Endothelial cell of umbilical vein (primary cell): Measurements from ENCODE around the gene SMC1B. TPM values are rescaled to one million over a fixed set of nuclear protein-coding genes. Genes with fewer than 3 reads are reported as not detected.

Experiments
- BruUV-seq: library from RNA; stranded (reverse); fragments of 400-500 nt; replicated peaks from 2 replicates; lab custom pipeline; 2021; lab: Mats Ljungman, UMichigan
- CTCF ChIA-PET: fragments of 300-600, 350-600 bp; sonication (Branson Sonifier 250); formaldehyde crosslinking; loops from one replicate; lab custom pipeline; 2021; ENCODE audit warnings: antibody characterized with exemption, inconsistent platforms; lab: Charles Lee
- POLR2A ChIA-PET: fragments of 300-600, 350-600 bp; sonication (Branson Sonifier 250); formaldehyde crosslinking; loops from one replicate; lab custom pipeline; 2021; ENCODE audit warnings: antibody characterized with exemption, inconsistent platforms; lab: Charles Lee
- DNase-seq: peaks from one replicate; pipeline ENCODE4 v3.0.0-alpha.2; 2011; ENCODE audit warnings: low read depth, low spot score
- FAIRE-seq: peaks from 2 replicates; lab custom pipeline; 2011; peaks lifted over from hg19 to GRCh38; lab: Jason Lieb, UNC
- H2AFZ ChIP-seq: 2 replicates; pipeline ENCODE4 v1.6.0; 2012; ENCODE audit warnings: low read depth, low read length, control low read depth, inconsistent platforms
- H3K27ac ChIP-seq: 2 replicates; pipeline ENCODE4 v1.5.1; 2011; ENCODE audit warnings: low read depth, mild to moderate bottlenecking, control low read depth, low read length, moderate library complexity; ENCODE audit not compliant: insufficient read depth
- H3K27me3 ChIP-seq, 2 experiments: 2 replicates each; pipeline versions ENCODE4 v1.6.0 to v1.6.1; 2011; ENCODE audit warnings: low read length in 2 of 2, mixed read lengths in 1 of 2; ENCODE audit not compliant: control insufficient read depth in 2 of 2, insufficient read depth in 2 of 2
- H3K36me3 ChIP-seq, 2 experiments: 2 replicates in 1 of 2; 3 replicates in 1 of 2; pipeline ENCODE4 v1.5.1; 2011; ENCODE audit warnings: low read length in 2 of 2, mild to moderate bottlenecking in 1 of 2, moderate library complexity in 1 of 2; ENCODE audit not compliant: control insufficient read depth in 2 of 2, insufficient read depth in 2 of 2; ENCODE audit errors: extremely low read depth in 1 of 2
- H3K4me1 ChIP-seq: 3 replicates; pipeline ENCODE4 v1.5.1; 2011; ENCODE audit warnings: mild to moderate bottlenecking, low read length; ENCODE audit not compliant: control insufficient read depth, insufficient read depth; ENCODE audit errors: extremely low read depth
- H3K4me2 ChIP-seq: 2 replicates; pipeline ENCODE4 v1.6.1; 2011; ENCODE audit warnings: low read length, control low read depth, mixed read lengths; ENCODE audit not compliant: insufficient read depth
- H3K4me3 ChIP-seq, 3 experiments: fragments of 200-600 bp in 1 of 3; sonication (generic), shearing (Covaris generic) in 1 of 3; replicated peaks in 1 of 3; 2 replicates each; pipeline ENCODE4 v1.5.1; 2011 to 2016; ENCODE audit warnings: control low read depth in 3 of 3, low read length in 3 of 3, mild to moderate bottlenecking in 2 of 3, inconsistent platforms in 1 of 3, low read depth in 1 of 3, moderate library complexity in 1 of 3; ENCODE audit not compliant: insufficient read depth in 1 of 3
- H3K79me2 ChIP-seq: 2 replicates; pipeline ENCODE4 v1.6.0; 2012; ENCODE audit warnings: low read length, inconsistent platforms; ENCODE audit not compliant: control insufficient read depth, insufficient read depth
- H3K9ac ChIP-seq: replicated peaks from 2 replicates; pipeline ENCODE3; 2011; ENCODE audit warnings: low read length, control low read depth; ENCODE audit not compliant: insufficient read depth; ENCODE audit errors: extremely low read depth
- H3K9me1 ChIP-seq: replicated peaks from 3 replicates; pipeline ENCODE4 v1.6.0; 2011; ENCODE audit warnings: mild to moderate bottlenecking, low read length; ENCODE audit not compliant: control insufficient read depth, insufficient read depth; ENCODE audit errors: extremely low read depth
- H3K9me3 ChIP-seq: replicated peaks from 2 replicates; pipeline ENCODE4 v1.5.1; 2012; ENCODE audit warnings: low read length, inconsistent platforms; ENCODE audit not compliant: control insufficient read depth, insufficient read depth
- H4K20me1 ChIP-seq: replicated peaks from 2 replicates; pipeline ENCODE3; 2011; ENCODE audit warnings: mild to moderate bottlenecking, low read length; ENCODE audit not compliant: control insufficient read depth, insufficient read depth; ENCODE audit errors: extremely low read depth
- EZH2 ChIP-seq: IDR thresholded peaks from 2 replicates; pipeline ENCODE4 v1.6.1; 2012; ENCODE audit warnings: borderline replicate concordance, low read depth, mild to moderate bottlenecking, moderate library complexity, low read length, inconsistent platforms; ENCODE audit not compliant: severe bottlenecking
- FOS ChIP-seq: IDR thresholded peaks from 2 replicates; pipeline ENCODE4 v1.6.1; 2011; ENCODE audit warnings: mild to moderate bottlenecking, low read length, moderate library complexity, borderline replicate concordance; ENCODE audit not compliant: insufficient read depth
- GATA2 ChIP-seq: IDR thresholded peaks from 2 replicates; pipeline ENCODE4 v1.7.0; 2011; ENCODE audit warnings: low read depth, mild to moderate bottlenecking, moderate library complexity, mixed read lengths, low read length; ENCODE audit not compliant: insufficient read length, insufficient read depth
- JUN ChIP-seq: IDR thresholded peaks from 2 replicates; pipeline ENCODE4 v1.6.1; 2011; ENCODE audit warnings: borderline replicate concordance, low read depth; ENCODE audit not compliant: insufficient read length, insufficient read depth
- MAX ChIP-seq: IDR thresholded peaks from 2 replicates; pipeline ENCODE4 v1.6.1; 2011; ENCODE audit not compliant: insufficient read depth, insufficient read length
- MYC ChIP-seq: IDR thresholded peaks from one replicate; pipeline ENCODE4 v1.6.1; 2011; ENCODE audit warnings: mild to moderate bottlenecking, low read depth, low read length
- POLR2A ChIP-seq: IDR thresholded peaks from 2 replicates; pipeline ENCODE4 v1.6.1; 2012; ENCODE audit warnings: low read depth, mild to moderate bottlenecking, control low read depth, low read length
- POLR2AphosphoS5 ChIP-seq: IDR thresholded peaks from 2 replicates; pipeline ENCODE4 v1.6.1; 2012; ENCODE audit warnings: low read depth, mild to moderate bottlenecking, control low read depth, low read length, moderate library complexity; ENCODE audit not compliant: insufficient read depth
- dilution Hi-C: fragments of 300-500 bp; cut with MboI; formaldehyde crosslinking; loops from one replicate; pipeline ENCODE4 v1.15.0; 2019; ENCODE audit warnings: low sequenced_read_pairs; ENCODE audit not compliant: extremely low pct_ligation_motif_present
- intact Hi-C: fragments of 100-400 bp; cut with micrococcal nuclease; formaldehyde crosslinking; loops from one replicate; pipeline ENCODE4 v1.10.0; 2022
- polyA plus RNA-seq, 4 experiments: library from polyadenylated mRNA; depleted of rRNA in 3 of 4; stranded (reverse) in 3 of 4; unstranded in 1 of 4; fragments of >200 nt; gene quantifications; 2 replicates each; pipeline versions ENCODE4 v1.2.1 to v1.2.3, GENCODE V29; 2011 to 2012; ENCODE audit warnings: missing spikeins in 1 of 4
- total RNA-seq: library from RNA; stranded (reverse); gene quantifications from 2 replicates; pipeline ENCODE4 v1.2.3, GENCODE V29; 2021
- TF ChIP-seq, protein P1 (sequence below), 2 donors: IDR thresholded peaks; 1 replicate in 1 of 2; 2 replicates in 1 of 2; pipeline ENCODE4 v1.5.1; 2011; ENCODE audit warnings: low read length in 2 of 2, mild to moderate bottlenecking in 2 of 2, moderate library complexity in 2 of 2, control low read depth in 1 of 2, inconsistent platforms in 1 of 2, low read depth in 1 of 2; ENCODE audit not compliant: insufficient read depth in 1 of 2; ENCODE audit errors: extremely low read depth in 1 of 2

The SMC1B gene
- total and polyA plus RNA-seq, 2 donors (not counting 3 experiments of a cell fraction or from before 2014, with no cell fraction given), result 0.07 TPM; not detected in 1

DNA sequence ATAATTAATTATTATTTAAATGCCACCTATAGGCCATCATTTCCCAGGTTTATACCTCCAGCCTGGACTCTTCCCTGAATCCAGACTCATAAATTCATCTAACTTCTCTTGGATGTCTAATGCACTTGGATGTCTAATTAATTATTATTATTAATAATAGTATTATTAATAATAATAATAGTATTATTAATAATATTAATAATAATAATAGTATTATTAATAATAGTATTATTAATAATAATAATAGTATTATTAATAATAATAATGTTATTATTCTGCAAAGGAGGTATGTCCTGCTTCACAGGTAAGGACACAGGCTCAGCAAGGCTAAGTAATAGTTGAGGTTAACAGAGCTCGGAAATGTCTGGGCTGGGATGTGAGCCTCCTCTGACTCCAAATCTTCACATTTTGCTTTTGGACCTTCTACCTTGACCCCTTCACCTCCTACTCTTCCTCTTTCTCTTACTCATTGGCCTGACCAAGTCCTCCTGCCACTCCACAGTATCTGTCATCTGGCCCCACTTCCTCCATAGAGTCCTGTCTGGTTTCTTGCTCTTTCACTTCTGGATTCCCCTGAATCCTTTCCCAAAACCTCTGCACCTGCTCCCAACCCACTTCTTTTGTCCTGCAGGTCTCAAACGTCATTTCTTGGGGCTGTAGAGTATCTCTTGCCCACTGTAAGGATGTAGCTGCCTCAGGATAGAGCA, 8.1 kb upstream of the SMC1B start:
- BruUV-seq, result no TSS peak

More for the DNA sequence above, 8.1 kb upstream of the SMC1B start:
- Histone ChIP-seq H3K79me2 (no peaks in the 10 kb centered on the region), H3K9ac (no peak overlapping the region), H3K27me3 (no peaks in the 10 kb centered on the region), H2AFZ (no peak overlapping the region), H3K9me1 (no peaks in the 10 kb centered on the region), H3K27ac (no peak overlapping the region), H3K9me3 (no peaks in the 10 kb centered on the region), H3K4me2 (no peak overlapping the region), H3K4me3 (no peak overlapping the region), H4K20me1 (no peaks in the 10 kb centered on the region), H3K36me3 (no peaks in the 10 kb centered on the region), H3K4me1 (no peaks in the 10 kb centered on the region)
- dilution Hi-C loops, result no loop called here
- CTCF ChIA-PET, result no interaction called here
- FAIRE-seq, result no peak
- intact Hi-C loops, result no loop called here
- TF ChIP-seq POLR2AphosphoS5 (no peak), MYC (no peak), POLR2A (no peak), MAX (no peak), FOS (no peak), GATA2 (no peak), EZH2 (no peak), JUN (no peak)
- TF ChIP-seq, protein P1, sequence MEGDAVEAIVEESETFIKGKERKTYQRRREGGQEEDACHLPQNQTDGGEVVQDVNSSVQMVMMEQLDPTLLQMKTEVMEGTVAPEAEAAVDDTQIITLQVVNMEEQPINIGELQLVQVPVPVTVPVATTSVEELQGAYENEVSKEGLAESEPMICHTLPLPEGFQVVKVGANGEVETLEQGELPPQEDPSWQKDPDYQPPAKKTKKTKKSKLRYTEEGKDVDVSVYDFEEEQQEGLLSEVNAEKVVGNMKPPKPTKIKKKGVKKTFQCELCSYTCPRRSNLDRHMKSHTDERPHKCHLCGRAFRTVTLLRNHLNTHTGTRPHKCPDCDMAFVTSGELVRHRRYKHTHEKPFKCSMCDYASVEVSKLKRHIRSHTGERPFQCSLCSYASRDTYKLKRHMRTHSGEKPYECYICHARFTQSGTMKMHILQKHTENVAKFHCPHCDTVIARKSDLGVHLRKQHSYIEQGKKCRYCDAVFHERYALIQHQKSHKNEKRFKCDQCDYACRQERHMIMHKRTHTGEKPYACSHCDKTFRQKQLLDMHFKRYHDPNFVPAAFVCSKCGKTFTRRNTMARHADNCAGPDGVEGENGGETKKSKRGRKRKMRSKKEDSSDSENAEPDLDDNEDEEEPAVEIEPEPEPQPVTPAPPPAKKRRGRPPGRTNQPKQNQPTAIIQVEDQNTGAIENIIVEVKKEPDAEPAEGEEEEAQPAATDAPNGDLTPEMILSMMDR (IDR thresholded peaks at IDR 0.05; ENCODE audit: extremely low read depth in 1 of 2, insufficient read depth in 1 of 2, low read depth in 1 of 2, low read length in 2 of 2), result no peak
- DNase-seq, result no peak
- POLR2A ChIA-PET, result no interaction called here
